ENCODE results near the gene HIP1.

GRCh38 chr7:75604408-75604807, 134.3 kb downstream of the HIP1 start:
- TF ChIP-seq CTCF (conservative IDR thresholded peaks at IDR 0.05), result no peak
- TF ChIP-seq EZH2 (IDR thresholded peaks at IDR 0.05; ENCODE audit: low read depth), result no peak

All from PC-9 (cell line).